K562 (cell line): ENCODE results near the gene PGGHG. TPM values are rescaled to one million over a fixed set of nuclear protein-coding genes. Genes with fewer than 3 reads are reported as not detected.

Source experiments
- CTBP1 ChIP-seq: fragments of 450-650 bp; IDR thresholded peaks from 2 replicates; pipeline ENCODE4 v1.6.1; 2016; ENCODE audit warnings: borderline replicate concordance
- CTCF ChIP-seq, 3 experiments: IDR thresholded peaks in 2 of 3; conservative IDR thresholded peaks in 1 of 3; 2 replicates each; pipeline ENCODE4 v1.5.1; 2011 to 2012; ENCODE audit warnings: low read length in 3 of 3, mild to moderate bottlenecking in 3 of 3, control low read depth in 2 of 3, improper control_type of control experiment in 1 of 3, inconsistent platforms in 1 of 3, low read depth in 1 of 3, mixed read lengths in 1 of 3, moderate library complexity in 1 of 3; ENCODE audit not compliant: insufficient read depth in 2 of 3
- E2F6 ChIP-seq, 2 experiments: IDR thresholded peaks; 2 replicates each; pipeline ENCODE4 v1.6.1; 2011; ENCODE audit warnings: borderline replicate concordance in 1 of 2, control low read depth in 1 of 2, low read depth in 1 of 2, low read length in 1 of 2, mild to moderate bottlenecking in 1 of 2, mixed read lengths in 1 of 2, moderate library complexity in 1 of 2; ENCODE audit not compliant: insufficient read depth in 1 of 2, insufficient read length in 1 of 2, poor library complexity in 1 of 2, severe bottlenecking in 1 of 2; ENCODE audit errors: extremely low read depth in 1 of 2
- MAZ ChIP-seq, 2 experiments: fragments of 450-650 bp in 1 of 2; sonication (generic) in 1 of 2; formaldehyde crosslinking; IDR thresholded peaks in 1 of 2; conservative IDR thresholded peaks in 1 of 2; 2 replicates each; pipeline versions ENCODE4 v1.4.0 to v1.5.0; 2020; ENCODE audit warnings: mild to moderate bottlenecking in 1 of 2, missing genetic modification reagents in 1 of 2
- POLR2G ChIP-seq: fragments of 200-400 bp; formaldehyde crosslinking; IDR thresholded peaks from 2 replicates; pipeline ENCODE4 v1.6.1; 2017; ENCODE audit warnings: low read depth, mild to moderate bottlenecking, antibody characterized with exemption, low read length, moderate library complexity
- RBFOX2 ChIP-seq: fragments of 200-400 bp; formaldehyde crosslinking; IDR thresholded peaks from 2 replicates; pipeline ENCODE4 v1.6.1; 2017; ENCODE audit warnings: low read depth, mild to moderate bottlenecking, low read length, moderate library complexity
- ZNF592 ChIP-seq: fragments of 450-650 bp; IDR thresholded peaks from 2 replicates; pipeline ENCODE4 v1.6.1; 2017; ENCODE audit warnings: antibody characterized with exemption, mild to moderate bottlenecking
- polyA plus RNA-seq, 8 experiments: library from polyadenylated mRNA; depleted of rRNA in 4 of 8; stranded (reverse) in 5 of 8; unstranded in 3 of 8; fragments of >200 nt; fragmentation: Nextera tagmentation in 2 of 8; fragmentation: Illumina TruSeq in 1 of 8; extraction: Ambion mirVana in 2 of 8; extraction: Trizol in 1 of 8; gene quantifications; 2 replicates each; pipeline versions ENCODE4 v1.2.1 to v1.2.3, GENCODE V29; 2011 to 2014; ENCODE audit warnings: inconsistent platforms in 1 of 8, missing spikeins in 1 of 8
- total RNA-seq, 7 experiments: library from RNA; depleted of rRNA in 6 of 7; stranded (reverse); fragments of >200 nt in 6 of 7; fragmentation: Illumina TruSeq in 2 of 7; extraction: Trizol in 2 of 7; gene quantifications; 2 replicates each; pipeline versions ENCODE4 v1.2.1 to v1.2.3, GENCODE V29; 2011 to 2021; ENCODE audit warnings: low replicate concordance in 1 of 7

The PGGHG gene
- total and polyA plus RNA-seq, 9 of the 15 experiments (the other 6 are each of a cell fraction or from before 2014, with no cell fraction given): 0.38 to 85.1 (median 18.1) TPM

GRCh38 chr11:308740-309665 is 20.1 kb downstream of the PGGHG start (continued):
- TF ChIP-seq ZNF592 (peak; percentile 43; the same call in 1 of the 2 replicates), RBFOX2 (peak; percentile 44; the same call in 1 of the 2 replicates), POLR2G (peak; percentile 43; the same call in 1 of the 2 replicates), CTCF (IDR thresholded peaks at IDR 0.05 in 2 of 3, conservative IDR thresholded peaks at IDR 0.05 in 1 of 3; ENCODE audit: insufficient read depth in 2 of 3, low read depth in 1 of 3, low read length in 3 of 3) (0 out of 6 replicates have a peak, but pooled peaks of 1 of the 3 experiments have one; percentile 2), MAZ (CRISPR knock-in tag; conservative IDR thresholded peaks at IDR 0.05 in 1 of 2, IDR thresholded peaks at IDR 0.05 in 1 of 2) (0 out of 4 replicates have a peak, but pooled peaks of 1 of the 2 experiments have one; percentile 19), CTBP1 (peak; percentile 22; the same call in 1 of the 2 replicates), E2F6 (IDR thresholded peaks at IDR 0.05; ENCODE audit: borderline replicate concordance in 1 of 2, extremely low read depth in 1 of 2, insufficient read depth in 1 of 2, insufficient read length in 1 of 2, low read depth in 1 of 2, low read length in 1 of 2, poor library complexity in 1 of 2, severe bottlenecking in 1 of 2) (peak in 1 of 2 experiments; percentile 25)
